K562 (cell line): ENCODE measurements around the gene KCNT1. TPM values are rescaled to one million over a fixed set of nuclear protein-coding genes. Genes with fewer than 3 reads are reported as not detected.
"Not testable (repeated sequence)": the region's sequence is repeated elsewhere in the genome, so short reads cannot be mapped to it uniquely, and the experiment has no call there.

ENCODE experiments used
- ATAC-seq: fragments of 200-7000 bp; cut with Tn5 transposase; 3 replicates; pipeline ENCODE4 v1.9.1; 2020; ENCODE audit warnings: moderate library complexity
- BruUV-seq: library from RNA; stranded (reverse); fragments of 400-500 nt; replicated peaks from 2 replicates; lab custom pipeline; 2021; lab: Mats Ljungman, UMichigan
- CTCF ChIA-PET: fragments of 300-600 bp; formaldehyde crosslinking; extraction: SDS; loops from one replicate; lab custom pipeline; 2021; ENCODE audit warnings: low intra/inter-chr PET ratio; lab: Yijun Ruan, JAX
- POLR2A ChIA-PET: fragments of 300-600, 350-650 bp; sonication (Branson Sonifier 250); formaldehyde crosslinking; extraction: SDS; loops from one replicate; lab custom pipeline; 2021; ENCODE audit warnings: antibody characterized with exemption, inconsistent platforms; lab: Yijun Ruan, JAX
- DNase-seq, 4 experiments: peaks; one replicate each; pipeline versions ENCODE4 v3.0.0 to v3.0.0-alpha.2; 2011 to 2018; ENCODE audit warnings: low spot score in 3 of 4, mixed read lengths in 3 of 4; ENCODE audit errors: extremely low read depth in 1 of 4
- FAIRE-seq: peaks from 2 replicates; lab custom pipeline; 2011; peaks lifted over from hg19 to GRCh38; lab: Jason Lieb, UNC
- H2AFZ ChIP-seq: 2 replicates; pipeline ENCODE4 v1.6.0; 2011; ENCODE audit warnings: low read depth, low read length, control low read depth, inconsistent platforms
- H3K27ac ChIP-seq: fragments of 200-600 bp; 3 replicates; pipeline ENCODE4 v1.8.0; 2011; ENCODE audit warnings: low read depth, mild to moderate bottlenecking, control low read depth, inconsistent platforms, low read length, moderate library complexity, mixed read lengths; ENCODE audit errors: extremely low read depth
- H3K27me3 ChIP-seq, 2 experiments: fragments of 300-600 bp in 1 of 2; 2 replicates in 1 of 2; 3 replicates in 1 of 2; pipeline versions ENCODE4 v1.6.0 to v1.8.0; 2011; ENCODE audit warnings: inconsistent platforms in 2 of 2, low read length in 2 of 2, mild to moderate bottlenecking in 1 of 2, mixed read lengths in 1 of 2, moderate library complexity in 1 of 2; ENCODE audit not compliant: control insufficient read depth in 2 of 2, insufficient read depth in 2 of 2
- H3K36me3 ChIP-seq: fragments of 300-600 bp; 3 replicates; pipeline ENCODE4 v1.8.0; 2011; ENCODE audit warnings: mild to moderate bottlenecking, low read length, inconsistent platforms; ENCODE audit not compliant: control insufficient read depth, insufficient read depth
- H3K4me1 ChIP-seq, 2 experiments: fragments of 200-600 bp in 1 of 2; replicated peaks in 1 of 2; 2 replicates in 1 of 2; 3 replicates in 1 of 2; pipeline versions ENCODE4 v1.5.1 to v1.8.0; 2011; ENCODE audit warnings: inconsistent platforms in 2 of 2, low read length in 2 of 2, mild to moderate bottlenecking in 1 of 2, mixed read lengths in 1 of 2, moderate library complexity in 1 of 2; ENCODE audit not compliant: control insufficient read depth in 2 of 2, insufficient read depth in 2 of 2
- H3K4me2 ChIP-seq: 2 replicates; pipeline ENCODE4 v1.6.1; 2011; ENCODE audit warnings: low read length, control low read depth, inconsistent platforms, mixed read lengths; ENCODE audit not compliant: insufficient read depth
- H3K4me3 ChIP-seq: fragments of 200-600 bp; sonication (generic), shearing (Covaris generic); 2 replicates; pipeline ENCODE4 v1.5.1; 2016; ENCODE audit warnings: control low read depth, inconsistent platforms
- H3K79me2 ChIP-seq: fragments of 200-600 bp; 3 replicates; pipeline ENCODE4 v1.8.0; 2011; ENCODE audit warnings: low read length, inconsistent platforms; ENCODE audit not compliant: control insufficient read depth, insufficient read depth
- H3K9ac ChIP-seq, 2 experiments: 2 replicates each; pipeline versions ENCODE4 v1.6.0 to v1.6.1; 2011; ENCODE audit warnings: low read depth in 2 of 2, low read length in 2 of 2, control low read depth in 1 of 2, inconsistent platforms in 1 of 2, mild to moderate bottlenecking in 1 of 2, mixed read lengths in 1 of 2; ENCODE audit not compliant: insufficient read depth in 1 of 2
- H3K9me1 ChIP-seq: one replicate; pipeline ENCODE4 v1.6.0; 2011; ENCODE audit warnings: inconsistent platforms, mild to moderate bottlenecking, low read length, moderate library complexity; ENCODE audit not compliant: control insufficient read depth, insufficient read depth
- H3K9me3 ChIP-seq: replicated peaks from 2 replicates; pipeline ENCODE4 v1.5.1; 2011; ENCODE audit warnings: low read depth, low read length, inconsistent platforms; ENCODE audit not compliant: control insufficient read depth, insufficient read depth
- H4K20me1 ChIP-seq: replicated peaks from 2 replicates; pipeline ENCODE4 v1.6.1; 2011; ENCODE audit warnings: low read length, inconsistent platforms, mixed read lengths; ENCODE audit not compliant: control insufficient read depth, insufficient read depth
- HOXB6 ChIP-seq: fragments of 250-450 bp; sonication (Bioruptor Pico); IDR thresholded peaks from 2 replicates; pipeline ENCODE4 v1.5.1; 2022; ENCODE audit warnings: mild to moderate bottlenecking, borderline replicate concordance
- MBD2 ChIP-seq: sonication (generic); IDR thresholded peaks from 2 replicates; pipeline ENCODE4 v1.6.1; 2016; ENCODE audit warnings: low read depth, borderline replicate concordance
- SNRNP70 ChIP-seq: fragments of 200-400 bp; formaldehyde crosslinking; optimal IDR thresholded peaks from 2 replicates; pipeline ENCODE3; 2017; ENCODE audit warnings: low read depth, low read length
- XRCC4 ChIP-seq: IDR thresholded peaks from one replicate; pipeline ENCODE4 v1.6.1; 2011; ENCODE audit not compliant: insufficient read depth, insufficient read length; ENCODE audit errors: extremely low read depth
- ZFP30 ChIP-seq: fragments of 250-450 bp; sonication (Bioruptor Pico); IDR thresholded peaks from 2 replicates; pipeline ENCODE4 v1.8.0; 2022; ENCODE audit warnings: moderate library complexity, mild to moderate bottlenecking, inconsistent platforms, borderline replicate concordance
- WGBS: fragments of 100-300 bp; shearing (Covaris generic); methylation state at CpG from one replicate; pipeline ENCODE4 v1.1.6; 2016; ENCODE audit warnings: low coverage, mixed read lengths; ENCODE audit not compliant: insufficient coverage; ENCODE audit errors: missing lambda C conversion rate; 5-methylcytosine and 5-hydroxymethylcytosine counted together
- in situ Hi-C: fragments of 300-500 bp; cut with MboI; formaldehyde crosslinking; loops from 4 replicates; pipeline ENCODE4 v1.15.0; 2018; ENCODE audit warnings: inconsistent platforms, mixed read lengths
- intact Hi-C: fragments of 100-400 bp; cut with micrococcal nuclease; formaldehyde crosslinking; loops from 2 replicates; pipeline ENCODE4 v1.14.2; 2022
- polyA plus RNA-seq, 8 experiments: library from polyadenylated mRNA; depleted of rRNA in 4 of 8; stranded (reverse) in 5 of 8; unstranded in 3 of 8; fragments of >200 nt; fragmentation: Nextera tagmentation in 2 of 8; fragmentation: Illumina TruSeq in 1 of 8; extraction: Ambion mirVana in 2 of 8; extraction: Trizol in 1 of 8; gene quantifications; 2 replicates each; pipeline versions ENCODE4 v1.2.1 to v1.2.3, GENCODE V29; 2011 to 2014; ENCODE audit warnings: inconsistent platforms in 1 of 8, missing spikeins in 1 of 8
- total RNA-seq, 7 experiments: library from RNA; depleted of rRNA in 6 of 7; stranded (reverse); fragments of >200 nt in 6 of 7; fragmentation: Illumina TruSeq in 2 of 7; extraction: Trizol in 2 of 7; gene quantifications; 2 replicates each; pipeline versions ENCODE4 v1.2.1 to v1.2.3, GENCODE V29; 2011 to 2021; ENCODE audit warnings: low replicate concordance in 1 of 7

The KCNT1 gene
- total and polyA plus RNA-seq, 9 of the 15 experiments (the other 6 are each of a cell fraction or from before 2014, with no cell fraction given) = 0.05 TPM; not detected in 8

DNA sequence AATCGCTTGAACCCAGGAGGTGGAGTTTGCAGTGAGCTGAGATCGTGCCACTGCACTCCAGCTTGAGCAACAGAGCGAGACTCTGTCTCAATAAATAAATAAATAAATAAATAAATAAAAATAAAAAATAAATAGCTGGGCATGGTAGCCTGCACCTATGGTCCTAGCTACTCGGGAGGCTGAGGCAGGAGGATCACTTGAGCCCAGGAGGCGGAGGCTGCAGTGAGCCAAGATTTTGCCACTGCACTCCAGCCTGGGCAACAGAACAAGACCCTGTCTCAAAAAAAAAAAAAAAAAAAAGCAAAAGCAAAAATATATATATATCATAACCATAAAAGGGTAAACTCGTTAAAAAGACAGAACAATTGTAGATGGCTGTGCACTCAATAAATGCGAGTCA lies 29.2 kb upstream of the KCNT1 start:
- WGBS = 0% methylated on average over 7 of the region's 7 CpGs

DNA sequence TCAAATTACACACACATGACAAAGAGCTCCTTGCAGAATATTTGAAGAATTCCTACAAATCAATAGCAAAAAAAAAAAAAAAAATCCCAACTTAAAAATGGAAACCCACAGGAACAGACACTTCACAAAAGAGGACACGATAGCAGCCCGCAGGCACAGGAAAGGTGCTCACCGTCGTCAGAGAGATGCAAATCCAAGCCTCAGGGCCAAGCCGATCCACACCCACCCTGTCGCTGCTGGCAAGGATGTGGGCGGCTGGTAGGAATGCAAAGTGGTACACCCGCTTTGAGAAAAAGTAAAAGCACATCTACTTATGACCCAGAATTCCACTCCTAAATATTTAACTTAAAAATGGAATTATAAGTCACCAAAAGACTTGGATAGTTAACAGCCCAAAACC lies 28.0 kb upstream of the KCNT1 start:
- TF ChIP-seq XRCC4 (no peak), MBD2 (no peak), HOXB6 (CRISPR knock-in tag) (no peak), ZFP30 (CRISPR knock-in tag) (no peak), SNRNP70 (no peak)
- TF ChIP-seq, all 486 proteins: peak for 0
- ATAC-seq = no peak

More for the DNA sequence above, 29.2 kb upstream of the KCNT1 start:
- H3K27ac ChIP-seq, H3K4me2 ChIP-seq, H3K9me3 ChIP-seq, FAIRE-seq, H4K20me1 ChIP-seq, CTCF ChIA-PET, H3K36me3 ChIP-seq, DNase-seq, H3K79me2 ChIP-seq, intact Hi-C loops, in situ Hi-C loops, ATAC-seq, H3K9ac ChIP-seq, H3K4me1 ChIP-seq, BruUV-seq, H3K4me3 ChIP-seq, H2AFZ ChIP-seq, H3K9me1 ChIP-seq: not testable (repeated sequence)
- POLR2A ChIA-PET = interaction anchor here (0.5 kb wide), 1 partner anchor 103 kb away, joined by 3 read pairs; no protein-coding TSS in a partner anchor
- H3K27me3 ChIP-seq = peaks cover 23 to 57% of the 10 kb centered on the region in 2 experiments

More for the DNA sequence above, 28.0 kb upstream of the KCNT1 start:
- ChIA-PET CTCF (no interaction called here), POLR2A (no interaction called here)
- Histone ChIP-seq H2AFZ (no peak overlapping the region), H4K20me1 (0 out of 2 replicates have a peak, but pooled peaks cover 4% of the 10 kb centered on the region), H3K4me2 (no peak overlapping the region), H3K9me3 (no peaks in the 10 kb centered on the region), H3K27ac (no peak overlapping the region), H3K9me1 (no peaks in the 10 kb centered on the region), H3K4me3 (no peak overlapping the region), H3K9ac (no peak overlapping the region), H3K4me1 (peaks cover 0 to 9% of the 10 kb centered on the region in 2 experiments; a peak in 2 of 5 replicates), H3K27me3 (peaks cover 23 to 58% of the 10 kb centered on the region in 2 experiments), H3K36me3 (no peaks in the 10 kb centered on the region), H3K79me2 (no peaks in the 10 kb centered on the region)
- no peak for DNase-seq
- FAIRE-seq = no peak
- intact Hi-C loops = no loop called here
- in situ Hi-C loops = no loop called here
- 6% methylated on average over 8 of the region's 8 CpGs for WGBS
- no TSS peak for BruUV-seq
